Fibroblast of upper back skin (primary cell): ENCODE measurements around the gene TAS2R38.
"Not testable (repeated sequence)": the region's sequence is repeated elsewhere in the genome, so short reads cannot be mapped to it uniquely, and the experiment has no call there.

Experiments used
- DNase-seq: peaks from one replicate; pipeline ENCODE4 v3.0.0-alpha.2; 2013

Gene TAS2R38

GRCh38 chr7:141973673-141974072, at the start of gene TAS2R38:
TSS of gene TAS2R38 (minus strand) at chr7:141973773. CDS start at chr7:141973689, 84 bp downstream.
- DNase-seq: no peak

- no peak for DNase-seq
These were observed 44.6 kb upstream of the TAS2R38 start for GRCh38 chr7:142018154-142018553.

- DNase-seq: no peak
These were observed 43.9 kb upstream of the TAS2R38 start for GRCh38 chr7:142017451-142017850.

- DNase-seq: no peak
These were observed 39.4 kb upstream of the TAS2R38 start for GRCh38 chr7:142012825-142013511.

GRCh38 chr7:142010952-142011548, 37.5 kb upstream of the TAS2R38 start:
- DNase-seq: no peak

GRCh38 chr7:142009187-142009586, 35.6 kb upstream of the TAS2R38 start:
- DNase-seq: no peak

GRCh38 chr7:142006577-142006976, 33.0 kb upstream of the TAS2R38 start:
- DNase-seq: no peak

- DNase-seq: no peak
These were observed 28.6 kb upstream of the TAS2R38 start for GRCh38 chr7:142002179-142002578.

GRCh38 chr7:142001163-142001874, 27.7 kb upstream of the TAS2R38 start:
- DNase-seq: no peak

- DNase-seq: no peak
These were observed 26.7 kb upstream of the TAS2R38 start for GRCh38 chr7:142000244-142000643.

GRCh38 chr7:141999058-141999623, 25.6 kb upstream of the TAS2R38 start:
- no peak for DNase-seq

- DNase-seq: no peak
These were observed 19.8 kb upstream of the TAS2R38 start for GRCh38 chr7:141993354-141993753.

GRCh38 chr7:141992688-141993087, 19.1 kb upstream of the TAS2R38 start:
- no peak for DNase-seq

- DNase-seq: no peak
These were observed 18.6 kb upstream of the TAS2R38 start for GRCh38 chr7:141992156-141992555.

- no peak for DNase-seq
These were observed 17.6 kb upstream of the TAS2R38 start for GRCh38 chr7:141991140-141991539.

- no peak for DNase-seq
These were observed 16.6 kb upstream of the TAS2R38 start for GRCh38 chr7:141990011-141990725.

- DNase-seq: not testable (repeated sequence)
These were observed 14.2 kb upstream of the TAS2R38 start for GRCh38 chr7:141987803-141988202.

GRCh38 chr7:141986923-141987322, 13.3 kb upstream of the TAS2R38 start:
- no peak for DNase-seq

- not testable (repeated sequence) for DNase-seq
These were observed 12.4 kb upstream of the TAS2R38 start for GRCh38 chr7:141985926-141986325.

- DNase-seq: no peak
These were observed 6.0 kb upstream of the TAS2R38 start for GRCh38 chr7:141979568-141979967.

GRCh38 chr7:141978351-141978750, 4.8 kb upstream of the TAS2R38 start:
- no peak for DNase-seq

- no peak for DNase-seq
These were observed 3.1 kb upstream of the TAS2R38 start for GRCh38 chr7:141976524-141977245.
